Frontal cortex (tissue), 4 donors: ENCODE measurements around the gene CD34. TPM values are rescaled to one million over a fixed set of nuclear protein-coding genes. Genes with fewer than 3 reads are reported as not detected.
"Not testable (repeated sequence)": the region's sequence is repeated elsewhere in the genome, so short reads cannot be mapped to it uniquely, and the experiment has no call there.

ENCODE experiments used
- DNase-seq, 2 donors: peaks; one replicate each; pipeline ENCODE4 v3.0.0; 2012; ENCODE audit warnings: low spot score in 2 of 2
- FAIRE-seq: peaks from 2 replicates; lab custom pipeline; 2012; peaks lifted over from hg19 to GRCh38; lab: Jason Lieb, UNC
- total RNA-seq: library from RNA; depleted of rRNA; stranded (reverse); fragments of >200 nt; gene quantifications from one replicate; pipeline ENCODE4 v1.2.3, GENCODE V29; 2014
- donor health status: control.
- donor health status: control.
- donor health status: control.

CD34 gene
- total RNA-seq, 1 donor from 2014 or later: 0.82 TPM

DNA sequence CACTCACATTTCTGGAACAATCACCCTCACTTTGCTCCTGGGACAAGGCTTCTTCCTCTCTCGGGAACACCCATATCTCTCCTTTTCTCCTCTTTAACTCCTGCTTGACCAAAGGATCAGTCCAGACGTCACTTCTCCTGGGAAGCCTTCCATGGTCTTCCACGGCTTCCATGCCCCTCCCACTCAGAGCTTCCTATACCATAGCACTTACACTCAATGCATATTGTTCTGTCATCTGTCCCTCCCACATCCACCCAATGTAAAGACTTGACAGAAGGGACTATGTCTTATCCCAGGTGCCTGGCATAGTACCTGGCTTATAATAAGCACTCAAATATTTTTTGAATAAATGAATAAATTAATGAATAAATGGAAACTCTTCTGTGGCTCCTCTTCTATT is 28.2 kb downstream of the CD34 start:
- FAIRE-seq: no peak
- no peak for DNase-seq

GRCh38 chr1:207878939-207879338 is 32.0 kb downstream of the CD34 start:
- no peak for FAIRE-seq
- DNase-seq: no peak

GRCh38 chr1:207877914-207878313 is 33.0 kb downstream of the CD34 start:
- FAIRE-seq, DNase-seq: not testable (repeated sequence)

DNA sequence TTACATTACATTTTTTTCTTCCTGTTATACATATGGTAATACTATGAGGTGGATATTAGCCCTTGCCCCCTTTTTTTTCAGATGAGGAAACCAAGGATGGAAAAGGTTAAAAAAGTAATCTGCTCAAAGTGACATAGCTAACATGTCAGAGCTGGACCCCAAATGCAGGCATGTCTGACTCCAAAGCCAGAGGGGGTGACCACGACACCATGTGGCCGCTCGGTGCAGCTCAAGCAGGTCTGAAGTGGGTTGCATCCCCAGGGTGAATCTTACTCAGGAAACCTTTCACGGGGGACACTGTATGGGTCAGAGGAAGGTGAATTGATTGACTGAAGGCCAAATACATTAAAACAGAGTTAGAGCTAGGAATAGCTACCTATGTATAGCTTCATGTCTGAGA is 34.8 kb downstream of the CD34 start:
- no peak for DNase-seq
- FAIRE-seq: no peak

- DNase-seq: no peak
- FAIRE-seq: no peak
Observed at GRCh38 chr1:207875532-207875931, 35.4 kb downstream of the CD34 start.

GRCh38 chr1:207873055-207873890 is 37.7 kb downstream of the CD34 start:
- no peak for DNase-seq
- no peak for FAIRE-seq

GRCh38 chr1:207872621-207873020 is 38.3 kb downstream of the CD34 start:
- no peak for DNase-seq
- no peak for FAIRE-seq

DNA sequence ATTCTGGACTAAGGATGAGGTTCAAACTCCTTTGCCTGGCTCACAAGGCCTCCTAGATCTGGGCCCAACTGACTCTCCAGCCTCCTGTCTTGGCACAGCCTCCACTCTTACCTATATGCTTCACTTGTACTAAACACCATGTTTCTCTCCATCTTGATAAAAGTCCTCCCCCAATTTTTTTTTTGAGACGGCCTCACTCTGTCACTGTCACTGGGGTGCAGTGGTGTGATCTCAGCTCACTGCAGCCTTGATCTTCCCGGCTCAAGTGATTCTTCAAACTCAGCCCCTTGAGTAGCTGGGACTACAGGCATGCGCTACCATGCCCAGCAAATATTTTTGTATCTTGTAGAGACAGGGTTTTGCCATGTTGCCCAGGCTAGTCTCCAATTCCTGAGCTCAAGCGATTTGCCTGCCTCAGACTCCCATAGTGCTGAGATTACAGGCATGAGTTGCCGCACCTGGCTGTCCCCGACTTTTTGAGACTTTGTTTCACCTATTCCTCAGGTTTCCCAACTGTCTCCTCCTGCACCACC is 39.7 kb downstream of the CD34 start:
- no peak for FAIRE-seq

GRCh38 chr1:207870306-207871031 is 40.5 kb downstream of the CD34 start:
- DNase-seq (no peak), FAIRE-seq (no peak)

More for the DNA sequence above, 39.7 kb downstream of the CD34 start:
- no peak for DNase-seq

DNA sequence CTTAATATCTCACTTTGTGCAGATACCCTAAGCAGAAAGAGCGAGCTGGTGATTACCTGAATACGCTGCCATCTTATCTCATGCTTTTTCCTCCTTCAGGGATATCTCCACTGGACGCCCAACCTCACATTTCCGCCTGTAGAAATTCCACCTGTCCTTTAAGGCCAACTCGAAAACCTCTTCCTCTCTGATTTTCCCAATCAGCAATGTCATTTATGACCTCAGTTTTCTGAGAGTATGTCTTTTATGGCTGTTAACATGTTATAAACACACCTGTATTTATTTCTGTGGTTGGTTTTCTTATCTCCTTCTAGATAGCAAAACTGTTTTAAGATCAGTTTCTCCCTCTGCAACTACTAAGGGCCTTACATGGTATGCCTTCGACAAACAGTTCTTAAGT is 41.1 kb downstream of the CD34 start:
- FAIRE-seq: no peak
- no peak for DNase-seq

- DNase-seq: peak; percentile 80 to 84
- no peak for FAIRE-seq
Observed at GRCh38 chr1:207868774-207869721, 41.9 kb downstream of the CD34 start.

GRCh38 chr1:207868251-207868773 is 42.6 kb downstream of the CD34 start:
- DNase-seq (peak; percentile 41 to 42), FAIRE-seq (no peak)

DNA sequence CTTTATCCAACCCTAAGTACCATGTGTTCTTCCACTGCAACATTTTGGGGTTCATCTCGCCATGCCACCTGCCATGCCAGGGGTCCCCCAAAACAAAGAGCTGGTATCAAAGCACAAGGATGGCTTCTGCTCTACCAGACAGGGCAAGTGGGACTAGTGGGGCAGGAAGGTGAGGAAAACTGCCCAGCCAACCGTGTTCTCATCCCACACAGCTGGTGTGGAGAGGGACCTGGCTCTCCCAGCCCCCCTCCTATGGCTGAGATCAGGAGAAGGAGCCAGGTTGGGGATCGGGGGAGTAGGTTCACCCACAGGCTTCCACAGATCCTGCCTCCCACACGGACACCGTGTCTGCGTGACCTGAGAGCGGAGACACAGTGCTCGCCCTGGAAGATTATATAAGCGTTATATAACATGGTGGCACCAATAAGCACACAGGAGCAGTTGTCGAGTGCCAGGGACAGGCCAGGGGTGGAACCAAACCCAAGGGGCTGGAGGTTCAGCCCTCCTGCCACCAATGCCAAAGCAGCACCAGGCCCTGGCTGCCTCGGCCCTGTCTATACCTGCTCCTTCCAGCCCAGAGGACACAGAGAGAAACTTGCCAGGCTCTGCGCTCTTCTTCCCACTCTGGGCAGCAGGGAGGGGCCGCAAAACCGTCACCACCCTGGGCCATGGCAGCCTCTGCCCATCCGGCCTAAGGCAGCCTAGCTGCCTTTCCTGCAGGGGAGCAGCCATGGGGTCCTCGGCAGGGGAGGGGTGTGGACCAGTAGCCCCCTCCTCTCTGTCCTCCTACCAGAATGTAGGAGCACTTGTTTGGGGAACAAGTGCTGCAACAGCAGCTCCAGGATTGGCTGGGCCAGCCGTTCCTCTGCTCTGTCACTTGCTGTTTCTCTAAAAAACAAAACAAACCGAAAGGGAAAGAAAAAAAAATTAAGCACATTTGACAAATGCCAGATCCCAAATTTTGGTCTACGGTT is 43.5 kb downstream of the CD34 start:
- FAIRE-seq (no peak), DNase-seq (peak in 1 of 2 donors; percentile 49)

- peak; percentile 36 to 49 for DNase-seq
Observed at GRCh38 chr1:207866471-207867135, 44.3 kb downstream of the CD34 start.

GRCh38 chr1:207863893-207864535 is 46.9 kb downstream of the CD34 start:
- no peak for DNase-seq
- no peak for FAIRE-seq

More at GRCh38 chr1:207866471-207867135, 44.3 kb downstream of the CD34 start:
- no peak for FAIRE-seq

GRCh38 chr1:207862241-207862787 is 48.6 kb downstream of the CD34 start:
- FAIRE-seq: no peak
- DNase-seq: no peak
